HepG2 (cell line): ENCODE data around the gene MSRB3.

Source experiments
- ATF2 ChIP-seq: sonication (generic); formaldehyde crosslinking; IDR thresholded peaks from 2 replicates; pipeline ENCODE4 v1.4.0; 2020; ENCODE audit warnings: missing genetic modification reagents
- EP300 ChIP-seq, 3 experiments: sonication (generic) in 1 of 3; formaldehyde crosslinking in 1 of 3; IDR thresholded peaks; 2 replicates each; pipeline versions ENCODE4 v1.5.1 to v1.6.1; 2011 to 2020; ENCODE audit warnings: low read depth in 2 of 3, low read length in 2 of 3, borderline replicate concordance in 1 of 3, improper control_type of control experiment in 1 of 3, mild to moderate bottlenecking in 1 of 3, missing genetic modification reagents in 1 of 3, moderate library complexity in 1 of 3
- HDAC2 ChIP-seq: sonication (generic); formaldehyde crosslinking; IDR thresholded peaks from 2 replicates; pipeline ENCODE4 v1.4.0; 2020; ENCODE audit warnings: missing genetic modification reagents
- HNF4G ChIP-seq, 2 experiments: sonication (generic) in 1 of 2; formaldehyde crosslinking in 1 of 2; IDR thresholded peaks; 2 replicates each; pipeline versions ENCODE4 v1.4.0 to v1.6.1; 2011 to 2020; ENCODE audit warnings: borderline replicate concordance in 2 of 2, low read depth in 2 of 2, mild to moderate bottlenecking in 2 of 2, low read length in 1 of 2, missing genetic modification reagents in 1 of 2, moderate library complexity in 1 of 2
- MAZ ChIP-seq, 2 experiments: sonication (generic) in 1 of 2; formaldehyde crosslinking in 1 of 2; IDR thresholded peaks; 2 replicates each; pipeline versions ENCODE4 v1.5.0 to v1.6.1; 2012 to 2020; ENCODE audit warnings: low read depth in 2 of 2, mild to moderate bottlenecking in 2 of 2, borderline replicate concordance in 1 of 2, improper control_type of control experiment in 1 of 2, low read length in 1 of 2, missing genetic modification reagents in 1 of 2, moderate library complexity in 1 of 2
- ZNF317 ChIP-seq: sonication (generic); formaldehyde crosslinking; IDR thresholded peaks from 2 replicates; pipeline ENCODE4 v1.5.0; 2020; ENCODE audit warnings: mild to moderate bottlenecking, missing genetic modification reagents

- TF ChIP-seq HNF4G (IDR thresholded peaks at IDR 0.05; ENCODE audit: borderline replicate concordance, low read depth, low read length) (no peak), HNF4G (CRISPR knock-in tag; IDR thresholded peaks at IDR 0.05; ENCODE audit: borderline replicate concordance, low read depth) (no peak), EP300 (IDR thresholded peaks at IDR 0.05; ENCODE audit: low read depth in 2 of 2, low read length in 2 of 2) (no peak), EP300 (CRISPR knock-in tag; IDR thresholded peaks at IDR 0.05; ENCODE audit: borderline replicate concordance) (no peak), ZNF317 (CRISPR knock-in tag) (no peak), MAZ (IDR thresholded peaks at IDR 0.05; ENCODE audit: borderline replicate concordance, low read depth, low read length) (no peak), MAZ (CRISPR knock-in tag; IDR thresholded peaks at IDR 0.05; ENCODE audit: low read depth) (no peak), HDAC2 (no peak), ATF2 (no peak)
Observed at GRCh38 chr12:65329721-65330120, 51.2 kb downstream of the MSRB3 start.
